GM12878 (cell line): ENCODE results near the gene CHN2. TPM values are rescaled to one million over a fixed set of nuclear protein-coding genes. Genes with fewer than 3 reads are reported as not detected.

ENCODE experiments used
- ATAC-seq: fragments of 200-7000 bp; cut with Tn5 transposase; 3 replicates; pipeline ENCODE4 v1.9.1; 2020; ENCODE audit warnings: mild to moderate bottlenecking, moderate library complexity
- BruUV-seq: library from RNA; stranded (reverse); fragments of 400-500 nt; replicated peaks from 2 replicates; lab custom pipeline; 2021; lab: Mats Ljungman, UMichigan
- CTCF ChIA-PET: fragments of 300-600 bp; sonication (Branson Sonifier 250); formaldehyde crosslinking; extraction: SDS; loops from one replicate; lab custom pipeline; 2021; ENCODE audit warnings: inconsistent platforms; lab: Yijun Ruan, JAX
- POLR2A ChIA-PET: fragments of 350-600 bp; formaldehyde crosslinking; extraction: SDS; loops from one replicate; lab custom pipeline; 2021; ENCODE audit warnings: inconsistent platforms; lab: Charles Lee
- RAD21 ChIA-PET: fragments of 300-600 bp; sonication (Branson Sonifier 250); formaldehyde crosslinking; loops from one replicate; lab custom pipeline; 2023; ENCODE audit warnings: antibody characterized with exemption; ENCODE audit not compliant: unreplicated experiment; lab: Charles Lee
- SMC1A ChIA-PET: fragments of 300-600 bp; sonication (Branson Sonifier 250); formaldehyde crosslinking; loops from one replicate; lab custom pipeline; 2023; ENCODE audit not compliant: unreplicated experiment, uncharacterized antibody; lab: Charles Lee
- DNase-seq: peaks from one replicate; pipeline ENCODE4 v3.0.0-alpha.2; 2011; ENCODE audit warnings: low read depth, low spot score
- FAIRE-seq: peaks from 3 replicates; lab custom pipeline; 2011; peaks lifted over from hg19 to GRCh38; lab: Jason Lieb, UNC
- H2AFZ ChIP-seq: 2 replicates; pipeline ENCODE4 v1.6.0; 2011; ENCODE audit warnings: low read depth, low read length, control low read depth; ENCODE audit not compliant: control insufficient read depth
- H3K27ac ChIP-seq: 2 replicates; pipeline ENCODE4 v1.5.1; 2011; ENCODE audit warnings: control low read depth; ENCODE audit not compliant: control insufficient read depth, insufficient read depth
- H3K27me3 ChIP-seq, 2 experiments: replicated peaks in 1 of 2; 2 replicates each; pipeline versions ENCODE4 v1.6.0 to v1.6.1; 2011; ENCODE audit warnings: low read length in 1 of 2; ENCODE audit not compliant: control insufficient read depth in 2 of 2, insufficient read depth in 2 of 2
- H3K36me3 ChIP-seq, 2 experiments: 2 replicates each; pipeline ENCODE4 v1.5.1; 2011; ENCODE audit warnings: low read length in 1 of 2; ENCODE audit not compliant: control insufficient read depth in 2 of 2, insufficient read depth in 2 of 2
- H3K4me1 ChIP-seq: 2 replicates; pipeline ENCODE4 v1.6.1; 2011; ENCODE audit warnings: mild to moderate bottlenecking, low read length, moderate library complexity, mixed read lengths; ENCODE audit not compliant: control insufficient read depth, insufficient read depth
- H3K4me2 ChIP-seq: 2 replicates; pipeline ENCODE4 v1.6.0; 2011; ENCODE audit warnings: control low read depth; ENCODE audit not compliant: control insufficient read depth, insufficient read depth
- H3K4me3 ChIP-seq: fragments of 200-600 bp; sonication (generic); 2 replicates; pipeline ENCODE4 v1.5.1; 2016
- H3K79me2 ChIP-seq: 2 replicates; pipeline ENCODE4 v1.6.0; 2011; ENCODE audit warnings: low read length; ENCODE audit not compliant: control insufficient read depth, insufficient read depth
- H3K9ac ChIP-seq: 2 replicates; pipeline ENCODE4 v1.8.0; 2011; ENCODE audit warnings: low read length, control low read depth, mixed read lengths; ENCODE audit not compliant: control insufficient read depth, insufficient read depth
- H3K9me3 ChIP-seq: replicated peaks from 3 replicates; pipeline ENCODE4 v1.5.1; 2011; ENCODE audit warnings: mild to moderate bottlenecking, low read length; ENCODE audit not compliant: control insufficient read depth, insufficient read depth
- H4K20me1 ChIP-seq: 2 replicates; pipeline ENCODE4 v1.6.0; 2011; ENCODE audit not compliant: control insufficient read depth, insufficient read depth
- ETV6 ChIP-seq, 2 experiments: fragments of 450-650 bp in 1 of 2; IDR thresholded peaks in 1 of 2; conservative IDR thresholded peaks in 1 of 2; 2 replicates each; pipeline ENCODE4 v1.6.1; 2014; ENCODE audit warnings: antibody characterized with exemption in 1 of 2, borderline replicate concordance in 1 of 2, low read depth in 1 of 2, mild to moderate bottlenecking in 1 of 2, moderate library complexity in 1 of 2
- POLR2AphosphoS2 ChIP-seq: IDR thresholded peaks from 2 replicates; pipeline ENCODE4 v1.6.1; 2011; ENCODE audit warnings: low read depth, mild to moderate bottlenecking, low read length, improper control_type of control experiment, moderate library complexity
- RBBP5 ChIP-seq: fragments of 200-600 bp; sonication (generic); conservative IDR thresholded peaks from 2 replicates; pipeline ENCODE4 v1.6.1; 2016
- SMARCA5 ChIP-seq: fragments of 450-650 bp; IDR thresholded peaks from 2 replicates; pipeline ENCODE4 v1.6.1; 2017; ENCODE audit warnings: mild to moderate bottlenecking
- SREBF1 ChIP-seq: IDR thresholded peaks from 2 replicates; pipeline ENCODE4 v1.6.1; 2012; ENCODE audit warnings: mild to moderate bottlenecking, low read length
- WGBS: methylation state at CpG from one replicate; pipeline ENCODE4 v1.1.6; 2016; ENCODE audit warnings: low lambda C conversion rate; ENCODE audit not compliant: insufficient replicate concordance, insufficient coverage; ENCODE audit errors: missing lambda C conversion rate; 5-methylcytosine and 5-hydroxymethylcytosine counted together
- in situ Hi-C: fragments of 300-500 bp; cut with MboI; formaldehyde crosslinking; loops from 9 replicates; pipeline ENCODE4 v1.14.3; 2018; ENCODE audit warnings: mixed read lengths
- intact Hi-C: fragments of 100-400 bp; cut with micrococcal nuclease; formaldehyde crosslinking; loops from one replicate; pipeline ENCODE4 v1.14.2; 2022; ENCODE audit not compliant: unreplicated experiment
- polyA plus RNA-seq, 11 experiments: library from polyadenylated mRNA; depleted of rRNA in 4 of 11; unstranded in 6 of 11; stranded (reverse) in 5 of 11; fragments of >200 nt; fragmentation: Nextera tagmentation in 4 of 11; fragmentation: Illumina TruSeq in 1 of 11; extraction: Ambion mirVana in 4 of 11; extraction: Trizol in 1 of 11; gene quantifications; 1 replicate in 1 of 11; 2 replicates in 10 of 11; pipeline versions ENCODE4 v1.2.1 to v1.2.3, GENCODE V29; 2011 to 2016; ENCODE audit warnings: inconsistent platforms in 2 of 11, missing spikeins in 2 of 11, low read depth in 1 of 11
- total RNA-seq, 4 experiments: library from RNA; depleted of rRNA in 3 of 4; stranded (reverse); fragments of >200 nt in 3 of 4; fragmentation: Illumina TruSeq in 1 of 4; extraction: Trizol in 1 of 4; gene quantifications; 2 replicates each; pipeline versions ENCODE4 v1.2.1 to v1.2.3, GENCODE V29; 2013 to 2021
- TF ChIP-seq, protein P1 (sequence below): fragments of 450-650 bp; formaldehyde crosslinking; IDR thresholded peaks from 2 replicates; pipeline ENCODE4 v1.5.0; 2022; ENCODE audit warnings: mild to moderate bottlenecking, missing genetic modification characterization
- TF ChIP-seq, protein P2 (sequence below): fragments of 450-650 bp; formaldehyde crosslinking; IDR thresholded peaks from 2 replicates; pipeline ENCODE4 v1.4.0; 2022; ENCODE audit warnings: mild to moderate bottlenecking, moderate library complexity

The CHN2 gene
- total and polyA plus RNA-seq, 10 of the 15 experiments (the other 5 are each of a cell fraction or from before 2014, with no cell fraction given): 0.11 to 3.8 (median 0.37) TPM; not detected in 2

DNA sequence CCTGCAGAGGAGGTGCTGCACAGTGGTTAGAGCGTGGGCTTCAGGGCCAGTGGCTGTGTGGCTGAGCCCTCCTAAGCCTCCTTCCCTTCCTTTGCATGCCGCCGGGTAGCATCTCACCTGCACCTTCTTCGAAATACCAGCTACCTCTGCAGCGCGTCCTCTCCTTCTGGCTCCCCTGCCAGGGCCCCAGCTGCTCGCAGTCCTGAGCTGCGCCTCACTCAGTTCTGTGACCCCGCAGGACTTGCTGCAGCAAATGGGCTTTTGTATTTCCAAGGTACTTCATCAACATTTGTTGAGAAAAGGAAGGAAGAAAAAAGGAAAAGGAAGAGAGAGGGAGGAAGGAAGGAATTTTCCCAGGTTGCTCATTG, 222.3 kb downstream of the CHN2 start (continued):
- TF ChIP-seq, protein P1, sequence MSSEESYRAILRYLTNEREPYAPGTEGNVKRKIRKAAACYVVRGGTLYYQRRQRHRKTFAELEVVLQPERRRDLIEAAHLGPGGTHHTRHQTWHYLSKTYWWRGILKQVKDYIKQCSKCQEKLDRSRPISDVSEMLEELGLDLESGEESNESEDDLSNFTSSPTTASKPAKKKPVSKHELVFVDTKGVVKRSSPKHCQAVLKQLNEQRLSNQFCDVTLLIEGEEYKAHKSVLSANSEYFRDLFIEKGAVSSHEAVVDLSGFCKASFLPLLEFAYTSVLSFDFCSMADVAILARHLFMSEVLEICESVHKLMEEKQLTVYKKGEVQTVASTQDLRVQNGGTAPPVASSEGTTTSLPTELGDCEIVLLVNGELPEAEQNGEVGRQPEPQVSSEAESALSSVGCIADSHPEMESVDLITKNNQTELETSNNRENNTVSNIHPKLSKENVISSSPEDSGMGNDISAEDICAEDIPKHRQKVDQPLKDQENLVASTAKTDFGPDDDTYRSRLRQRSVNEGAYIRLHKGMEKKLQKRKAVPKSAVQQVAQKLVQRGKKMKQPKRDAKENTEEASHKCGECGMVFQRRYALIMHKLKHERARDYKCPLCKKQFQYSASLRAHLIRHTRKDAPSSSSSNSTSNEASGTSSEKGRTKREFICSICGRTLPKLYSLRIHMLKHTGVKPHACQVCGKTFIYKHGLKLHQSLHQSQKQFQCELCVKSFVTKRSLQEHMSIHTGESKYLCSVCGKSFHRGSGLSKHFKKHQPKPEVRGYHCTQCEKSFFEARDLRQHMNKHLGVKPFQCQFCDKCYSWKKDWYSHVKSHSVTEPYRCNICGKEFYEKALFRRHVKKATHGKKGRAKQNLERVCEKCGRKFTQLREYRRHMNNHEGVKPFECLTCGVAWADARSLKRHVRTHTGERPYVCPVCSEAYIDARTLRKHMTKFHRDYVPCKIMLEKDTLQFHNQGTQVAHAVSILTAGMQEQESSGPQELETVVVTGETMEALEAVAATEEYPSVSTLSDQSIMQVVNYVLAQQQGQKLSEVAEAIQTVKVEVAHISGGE (CRISPR knock-in tag): no peak

DNA sequence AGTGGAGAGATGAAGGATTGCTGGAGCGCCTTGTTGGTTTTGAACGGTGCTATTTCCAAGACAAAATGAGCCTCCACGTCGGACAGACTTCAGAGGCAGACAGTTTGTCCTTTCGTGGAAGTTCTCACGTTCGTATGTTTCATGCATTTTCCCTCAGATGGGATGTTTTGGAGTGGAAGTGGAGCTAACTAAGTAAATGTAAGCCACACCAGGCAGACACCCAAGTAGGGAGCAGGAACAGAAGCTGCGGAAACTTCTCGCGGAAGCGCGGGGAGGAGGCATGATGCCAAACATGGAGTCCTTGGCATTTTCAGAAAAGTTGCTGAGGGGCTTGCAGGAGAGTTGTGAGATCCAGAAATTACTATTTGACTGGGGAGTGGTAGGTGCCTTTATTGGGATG, 223.5 kb downstream of the CHN2 start:
- CTCF ChIA-PET: interaction anchor here (1.2 to 2.1 kb wide), 2 partner anchors 9 to 312 kb away, joined by 3 to 5 read pairs; no protein-coding TSS in a partner anchor
- 48% methylated on average over 12 of the region's 12 CpGs for WGBS
- ATAC-seq: no peak
- Histone ChIP-seq H3K79me2 (no peaks in the 10 kb centered on the region), H3K27ac (no peak overlapping the region), H3K36me3 (no peaks in the 10 kb centered on the region), H3K4me2 (no peak overlapping the region), H3K9me3 (no peaks in the 10 kb centered on the region), H3K27me3 (no peaks in the 10 kb centered on the region), H3K4me1 (0 out of 2 replicates have a peak, but pooled peaks cover 2% of the 10 kb centered on the region), H3K9ac (no peak overlapping the region), H4K20me1 (no peaks in the 10 kb centered on the region), H3K4me3 (no peak overlapping the region), H2AFZ (no peak overlapping the region)
- FAIRE-seq: no peak
- TF ChIP-seq, protein P2, sequence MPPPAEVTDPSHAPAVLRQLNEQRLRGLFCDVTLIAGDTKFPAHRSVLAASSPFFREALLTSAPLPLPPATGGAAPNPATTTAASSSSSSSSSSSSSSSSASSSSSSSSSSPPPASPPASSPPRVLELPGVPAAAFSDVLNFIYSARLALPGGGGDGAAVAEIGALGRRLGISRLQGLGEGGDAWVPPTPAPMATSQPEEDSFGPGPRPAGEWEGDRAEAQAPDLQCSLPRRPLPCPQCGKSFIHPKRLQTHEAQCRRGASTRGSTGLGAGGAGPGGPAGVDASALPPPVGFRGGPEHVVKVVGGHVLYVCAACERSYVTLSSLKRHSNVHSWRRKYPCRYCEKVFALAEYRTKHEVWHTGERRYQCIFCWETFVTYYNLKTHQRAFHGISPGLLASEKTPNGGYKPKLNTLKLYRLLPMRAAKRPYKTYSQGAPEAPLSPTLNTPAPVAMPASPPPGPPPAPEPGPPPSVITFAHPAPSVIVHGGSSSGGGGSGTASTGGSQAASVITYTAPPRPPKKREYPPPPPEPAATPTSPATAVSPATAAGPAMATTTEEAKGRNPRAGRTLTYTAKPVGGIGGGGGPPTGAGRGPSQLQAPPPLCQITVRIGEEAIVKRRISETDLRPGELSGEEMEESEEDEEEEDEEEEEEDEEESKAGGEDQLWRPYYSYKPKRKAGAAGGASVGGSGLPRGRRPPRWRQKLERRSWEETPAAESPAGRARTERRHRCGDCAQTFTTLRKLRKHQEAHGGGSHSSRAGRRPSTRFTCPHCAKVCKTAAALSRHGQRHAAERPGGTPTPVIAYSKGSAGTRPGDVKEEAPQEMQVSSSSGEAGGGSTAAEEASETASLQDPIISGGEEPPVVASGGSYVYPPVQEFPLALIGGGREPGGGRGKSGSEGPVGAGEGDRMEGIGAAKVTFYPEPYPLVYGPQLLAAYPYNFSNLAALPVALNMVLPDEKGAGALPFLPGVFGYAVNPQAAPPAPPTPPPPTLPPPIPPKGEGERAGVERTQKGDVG (CRISPR knock-in tag): no peak
- no peak for TF ChIP-seq POLR2AphosphoS2
- TF ChIP-seq SREBF1: no peak
- TF ChIP-seq ETV6 (conservative IDR thresholded peaks at IDR 0.05 in 1 of 2, IDR thresholded peaks at IDR 0.05 in 1 of 2; ENCODE audit: borderline replicate concordance in 1 of 2, low read depth in 1 of 2): no peak
- no peak for TF ChIP-seq SMARCA5
- TF ChIP-seq RBBP5: no peak
- in situ Hi-C loops: no loop called here
- RAD21 ChIA-PET: interaction anchor here (1.0 kb wide), 1 partner anchor 10 kb away, joined by 3 read pairs; no protein-coding TSS in a partner anchor
- BruUV-seq: no TSS peak
- intact Hi-C loops: no loop called here
- SMC1A ChIA-PET: interaction anchor here (0.6 to 1.2 kb wide), 2 partner anchors 91 to 330 kb away, joined by 3 read pairs; no protein-coding TSS in a partner anchor
- POLR2A ChIA-PET: interaction anchor here (0.6 kb wide), 1 partner anchor 1273 kb away, joined by 3 read pairs; no protein-coding TSS in a partner anchor
- no peak for DNase-seq
